Neutrophil (primary cell): ENCODE measurements around the gene NPHP4.

Source experiments
- H3K27ac ChIP-seq: fragments of 200-600 bp; sonication (generic); 2 replicates; pipeline ENCODE4 v1.5.1; 2016; ENCODE audit warnings: mild to moderate bottlenecking, moderate library complexity
- H3K27me3 ChIP-seq: fragments of 200-600 bp; sonication (generic); 2 replicates; pipeline ENCODE4 v1.6.0; 2016; ENCODE audit warnings: mild to moderate bottlenecking
- H3K36me3 ChIP-seq: fragments of 200-600 bp; sonication (generic); 2 replicates; pipeline ENCODE4 v1.5.1; 2017
- H3K4me1 ChIP-seq, 2 experiments: fragments of 200-600 bp in 1 of 2; sonication (generic) in 1 of 2; 1 replicate in 1 of 2; 2 replicates in 1 of 2; pipeline versions ENCODE4 v1.5.1 to v1.6.1; 2013 to 2016; ENCODE audit warnings: low read depth in 1 of 2, low read length in 1 of 2, mild to moderate bottlenecking in 1 of 2, moderate library complexity in 1 of 2; ENCODE audit not compliant: control insufficient read depth in 1 of 2, insufficient read depth in 1 of 2
- H3K4me3 ChIP-seq, 2 experiments: fragments of 200-600 bp in 1 of 2; sonication (generic) in 1 of 2; 1 replicate in 1 of 2; 2 replicates in 1 of 2; pipeline ENCODE4 v1.5.1; 2013 to 2016; ENCODE audit warnings: low read depth in 1 of 2, low read length in 1 of 2, mild to moderate bottlenecking in 1 of 2, moderate library complexity in 1 of 2
- H3K9me3 ChIP-seq: fragments of 200-600 bp; sonication (generic); 2 replicates; pipeline ENCODE4 v1.5.1; 2016
- TF ChIP-seq, protein P1 (sequence below): fragments of 200-600 bp; sonication (generic); IDR thresholded peaks from 2 replicates; pipeline ENCODE4 v1.5.1; 2016; ENCODE audit warnings: antibody characterized with exemption

The NPHP4 gene

DNA sequence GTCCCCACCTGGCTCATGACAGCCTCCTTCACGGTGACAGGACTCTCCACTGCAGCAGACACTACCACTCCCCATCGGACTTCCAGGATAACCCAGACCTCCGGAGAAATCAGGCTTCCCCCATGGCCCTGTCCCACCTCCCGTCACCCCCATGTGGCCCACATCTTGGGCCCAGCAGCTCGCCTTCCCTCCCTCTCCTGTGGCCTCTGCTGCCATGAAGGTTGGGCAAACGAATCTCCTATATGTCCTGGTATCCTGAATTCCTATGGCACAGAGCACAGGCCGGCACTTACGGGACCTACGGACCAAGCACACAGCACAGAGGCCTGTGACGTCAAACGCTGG lies 82.0 kb downstream of the NPHP4 start:
- TF ChIP-seq, protein P1, sequence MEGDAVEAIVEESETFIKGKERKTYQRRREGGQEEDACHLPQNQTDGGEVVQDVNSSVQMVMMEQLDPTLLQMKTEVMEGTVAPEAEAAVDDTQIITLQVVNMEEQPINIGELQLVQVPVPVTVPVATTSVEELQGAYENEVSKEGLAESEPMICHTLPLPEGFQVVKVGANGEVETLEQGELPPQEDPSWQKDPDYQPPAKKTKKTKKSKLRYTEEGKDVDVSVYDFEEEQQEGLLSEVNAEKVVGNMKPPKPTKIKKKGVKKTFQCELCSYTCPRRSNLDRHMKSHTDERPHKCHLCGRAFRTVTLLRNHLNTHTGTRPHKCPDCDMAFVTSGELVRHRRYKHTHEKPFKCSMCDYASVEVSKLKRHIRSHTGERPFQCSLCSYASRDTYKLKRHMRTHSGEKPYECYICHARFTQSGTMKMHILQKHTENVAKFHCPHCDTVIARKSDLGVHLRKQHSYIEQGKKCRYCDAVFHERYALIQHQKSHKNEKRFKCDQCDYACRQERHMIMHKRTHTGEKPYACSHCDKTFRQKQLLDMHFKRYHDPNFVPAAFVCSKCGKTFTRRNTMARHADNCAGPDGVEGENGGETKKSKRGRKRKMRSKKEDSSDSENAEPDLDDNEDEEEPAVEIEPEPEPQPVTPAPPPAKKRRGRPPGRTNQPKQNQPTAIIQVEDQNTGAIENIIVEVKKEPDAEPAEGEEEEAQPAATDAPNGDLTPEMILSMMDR, result no peak
- Histone ChIP-seq H3K27ac (no peak overlapping the region), H3K4me3 (no peak overlapping the region), H3K36me3 (peaks cover 6% of the 10 kb centered on the region), H3K4me1 (no peaks in the 10 kb centered on the region), H3K9me3 (no peaks in the 10 kb centered on the region), H3K27me3 (no peaks in the 10 kb centered on the region)

- TF ChIP-seq, protein P1, result no peak
- Histone ChIP-seq H3K27me3 (no peaks in the 10 kb centered on the region), H3K4me3 (no peak overlapping the region), H3K4me1 (no peaks in the 10 kb centered on the region), H3K36me3 (peaks cover 11% of the 10 kb centered on the region), H3K27ac (no peak overlapping the region), H3K9me3 (no peaks in the 10 kb centered on the region)
Observed at GRCh38 chr1:5909576-5910275, 82.5 kb downstream of the NPHP4 start.

DNA sequence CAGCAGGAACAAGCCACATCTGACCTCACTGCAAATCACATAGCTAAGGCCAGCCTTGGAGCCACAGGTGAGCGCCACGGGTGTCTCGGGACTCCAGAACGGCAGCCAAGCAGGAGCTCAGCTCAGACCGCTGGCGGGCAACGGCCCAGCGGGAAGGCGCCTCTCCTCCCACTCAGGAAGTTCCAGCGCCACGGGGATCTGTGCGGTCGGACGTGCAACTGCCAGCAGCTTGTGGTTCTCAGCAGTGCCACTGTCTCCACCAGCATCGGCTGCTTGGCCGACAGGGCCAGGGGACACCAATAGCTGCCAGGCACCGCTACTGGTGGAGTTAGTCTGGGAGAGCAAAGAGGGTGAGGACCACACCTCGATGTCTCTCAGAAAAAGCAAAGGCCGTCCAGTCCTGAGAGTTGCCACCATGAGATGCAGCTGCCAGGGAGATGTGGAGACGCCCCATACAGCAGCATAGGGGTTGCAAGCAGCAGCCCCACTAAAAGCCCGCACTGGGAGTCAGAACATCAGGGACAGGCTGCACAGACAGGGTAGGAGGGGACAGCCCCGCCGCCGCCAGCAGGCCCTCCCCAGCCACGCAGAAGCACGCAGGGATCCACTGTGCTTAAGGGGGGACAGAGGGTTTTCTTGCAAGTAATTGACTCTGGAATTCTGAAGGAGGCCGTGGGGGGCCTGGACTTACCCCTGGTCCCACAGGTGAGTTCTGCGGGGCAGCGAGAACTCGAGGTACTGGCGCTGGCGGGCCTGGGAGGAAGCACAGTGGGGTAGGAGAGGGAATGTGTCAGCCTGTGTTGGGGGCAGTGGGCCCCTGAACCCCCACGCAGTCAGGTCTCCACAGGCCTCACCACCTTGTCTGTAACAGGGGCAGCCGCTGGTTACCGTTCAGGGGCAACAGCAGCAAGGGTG lies 83.5 kb downstream of the NPHP4 start:
- no peaks in the 10 kb centered on the region for H3K9me3 ChIP-seq
- TF ChIP-seq, protein P1, result no peak
- H3K27ac ChIP-seq, result no peak overlapping the region
- H3K27me3 ChIP-seq, result no peaks in the 10 kb centered on the region
- H3K36me3 ChIP-seq, result peaks cover 18% of the 10 kb centered on the region
- H3K4me1 ChIP-seq, result no peaks in the 10 kb centered on the region
- no peak overlapping the region for H3K4me3 ChIP-seq

GRCh38 chr1:5907966-5908365 lies 84.3 kb downstream of the NPHP4 start:
- Histone ChIP-seq H3K4me1 (no peaks in the 10 kb centered on the region), H3K36me3 (peaks cover 18% of the 10 kb centered on the region), H3K27me3 (no peaks in the 10 kb centered on the region), H3K9me3 (no peaks in the 10 kb centered on the region), H3K4me3 (no peak overlapping the region), H3K27ac (no peak overlapping the region)
- TF ChIP-seq, protein P1, result no peak

- H3K27me3 ChIP-seq, result no peaks in the 10 kb centered on the region
- TF ChIP-seq, protein P1, result no peak
- no peaks in the 10 kb centered on the region for H3K4me1 ChIP-seq
- no peak overlapping the region for H3K27ac ChIP-seq
- peaks cover 18% of the 10 kb centered on the region for H3K36me3 ChIP-seq
- H3K4me3 ChIP-seq, result no peak overlapping the region
- H3K9me3 ChIP-seq, result no peaks in the 10 kb centered on the region
Observed at GRCh38 chr1:5907386-5907785, 84.8 kb downstream of the NPHP4 start.
